HCT116 (cell line): ENCODE results near the gene RAB41. TPM values are rescaled to one million over a fixed set of nuclear protein-coding genes. Genes with fewer than 3 reads are reported as not detected.
A peak's percentile ranks its signal among the peaks of the same experiment; 100 is the strongest.

Experiments used
- ATAC-seq: fragments of 200-7000 bp; cut with Tn5 transposase; 2 replicates; pipeline ENCODE4 v1.9.1; 2020; ENCODE audit warnings: mild to moderate bottlenecking, moderate library complexity
- BruUV-seq: library from RNA; stranded (reverse); fragments of 400-500 nt; replicated peaks from 2 replicates; lab custom pipeline; 2021; lab: Mats Ljungman, UMichigan
- CTCF ChIA-PET: fragments of 300-600 bp; sonication (Branson Sonifier 250); formaldehyde crosslinking; loops from one replicate; lab custom pipeline; 2021; ENCODE audit warnings: antibody characterized with exemption; lab: Charles Lee
- POLR2A ChIA-PET: fragments of 300-600, 350-600 bp; sonication (Branson Sonifier 250); formaldehyde crosslinking; loops from one replicate; lab custom pipeline; 2021; ENCODE audit warnings: antibody characterized with exemption; lab: Charles Lee
- RAD21 ChIA-PET, 2 experiments: fragments of 300-600 bp; sonication (Branson Sonifier 250); formaldehyde crosslinking; loops; one replicate each; lab custom pipeline; 2023; ENCODE audit warnings: low total read pairs in 2 of 2; ENCODE audit not compliant: uncharacterized antibody in 2 of 2, unreplicated experiment in 2 of 2, low non-redundant PET in 1 of 2; lab: Charles Lee
- DNase-seq: peaks from one replicate; pipeline ENCODE4 v3.0.0-alpha.2; 2010; ENCODE audit warnings: low read depth, low spot score
- H2AFZ ChIP-seq: fragments of 200-600 bp; shearing (Covaris generic), sonication (generic); 2 replicates; pipeline ENCODE4 v1.6.1; 2017; ENCODE audit warnings: low read depth, mixed run types, mixed read lengths, antibody characterized with exemption, low read length; ENCODE audit not compliant: poor library complexity, severe bottlenecking
- H3K27ac ChIP-seq: 2 replicates; pipeline ENCODE4 v1.5.1; 2012; ENCODE audit warnings: low read depth, low read length
- H3K27me3 ChIP-seq: fragments of 200-600 bp; sonication (generic); 2 replicates; pipeline ENCODE4 v1.6.1; 2016; ENCODE audit warnings: mixed run types, low read length, mixed read lengths; ENCODE audit not compliant: insufficient read depth
- H3K36me3 ChIP-seq, 2 experiments: fragments of 200-500 bp in 1 of 2; fragments of 200-600 bp in 1 of 2; sonication (Bioruptor generic) in 1 of 2; sonication (generic) in 1 of 2; 2 replicates each; pipeline versions ENCODE4 v1.5.1 to v1.6.1; 2014 to 2016; ENCODE audit warnings: low read length in 2 of 2, inconsistent platforms in 1 of 2, mixed read lengths in 1 of 2, mixed run types in 1 of 2; ENCODE audit not compliant: insufficient read depth in 2 of 2, control insufficient read depth in 1 of 2
- H3K4me1 ChIP-seq, 2 experiments: fragments of 200-600 bp in 1 of 2; sonication (generic) in 1 of 2; 2 replicates each; pipeline versions ENCODE4 v1.5.1 to v1.6.1; 2012 to 2017; ENCODE audit warnings: low read length in 2 of 2, inconsistent platforms in 1 of 2, mild to moderate bottlenecking in 1 of 2, mixed read lengths in 1 of 2, mixed run types in 1 of 2, moderate library complexity in 1 of 2; ENCODE audit not compliant: insufficient read depth in 2 of 2, control insufficient read depth in 1 of 2
- H3K4me2 ChIP-seq: fragments of 200-600 bp; sonication (generic); 2 replicates; pipeline ENCODE4 v1.6.1; 2017; ENCODE audit warnings: mixed run types, low read length, mixed read lengths
- H3K4me3 ChIP-seq, 2 experiments: fragments of 200-600 bp in 1 of 2; sonication (generic) in 1 of 2; replicated peaks in 1 of 2; 2 replicates each; pipeline ENCODE4 v1.5.1; 2011 to 2016; ENCODE audit warnings: low read length in 2 of 2, control low read depth in 1 of 2, low read depth in 1 of 2, mild to moderate bottlenecking in 1 of 2, mixed read lengths in 1 of 2, mixed run types in 1 of 2
- H3K79me2 ChIP-seq: fragments of 200-600 bp; sonication (generic); 2 replicates; pipeline ENCODE4 v1.6.1; 2017; ENCODE audit warnings: mild to moderate bottlenecking, mixed run types, low read length, moderate library complexity, mixed read lengths; ENCODE audit not compliant: insufficient read depth
- H3K9ac ChIP-seq: fragments of 200-600 bp; sonication (generic); 2 replicates; pipeline ENCODE4 v1.6.1; 2016; ENCODE audit warnings: low read length, mixed read lengths
- H3K9me2 ChIP-seq: fragments of 200-600 bp; sonication (generic), shearing (Covaris generic); 2 replicates; pipeline ENCODE4 v1.6.1; 2017; ENCODE audit warnings: mixed run types, mild to moderate bottlenecking, moderate library complexity; ENCODE audit not compliant: insufficient read depth
- H3K9me3 ChIP-seq, 2 experiments: fragments of 200-500 bp in 1 of 2; fragments of 200-600 bp in 1 of 2; sonication (Bioruptor generic) in 1 of 2; sonication (generic) in 1 of 2; 2 replicates each; pipeline ENCODE4 v1.6.1; 2014 to 2017; ENCODE audit warnings: low read length in 2 of 2, mixed read lengths in 2 of 2, inconsistent platforms in 1 of 2, low read depth in 1 of 2, mild to moderate bottlenecking in 1 of 2, mixed run types in 1 of 2, moderate library complexity in 1 of 2; ENCODE audit not compliant: control insufficient read depth in 1 of 2, insufficient read depth in 1 of 2
- H4K20me1 ChIP-seq: fragments of 200-600 bp; sonication (generic), shearing (Covaris generic); 2 replicates; pipeline ENCODE4 v1.6.1; 2017; ENCODE audit warnings: mixed run types, mild to moderate bottlenecking, moderate library complexity; ENCODE audit not compliant: insufficient read depth
- ATF3 ChIP-seq: IDR thresholded peaks from 2 replicates; pipeline ENCODE4 v1.6.1; 2012
- CBX3 ChIP-seq: IDR thresholded peaks from 2 replicates; pipeline ENCODE4 v1.6.1; 2012; ENCODE audit warnings: low read depth
- CTCF ChIP-seq, 3 experiments: fragments of 200-600 bp in 1 of 3; sonication (generic) in 1 of 3; IDR thresholded peaks in 2 of 3; conservative IDR thresholded peaks in 1 of 3; 2 replicates each; pipeline ENCODE4 v1.5.1; 2012 to 2017; ENCODE audit warnings: low read depth in 2 of 3, low read length in 2 of 3, antibody characterized with exemption in 1 of 3, borderline replicate concordance in 1 of 3, control low read depth in 1 of 3, mild to moderate bottlenecking in 1 of 3, mixed read lengths in 1 of 3, mixed run types in 1 of 3, moderate library complexity in 1 of 3; ENCODE audit not compliant: insufficient read depth in 1 of 3
- EZH2 ChIP-seq: fragments of 200-600 bp; sonication (generic); IDR thresholded peaks from 2 replicates; pipeline ENCODE4 v1.6.1; 2017; ENCODE audit warnings: antibody characterized with exemption, mixed run types
- EZH2phosphoT487 ChIP-seq: fragments of 200-600 bp; IDR thresholded peaks from 2 replicates; pipeline ENCODE4 v1.6.1; 2018; ENCODE audit warnings: antibody characterized with exemption, borderline replicate concordance
- MAX ChIP-seq: IDR thresholded peaks from 2 replicates; pipeline ENCODE4 v1.6.1; 2012
- POLR2A ChIP-seq: IDR thresholded peaks from 2 replicates; pipeline ENCODE4 v1.7.0; 2011; ENCODE audit warnings: borderline replicate concordance; ENCODE audit not compliant: insufficient read depth, insufficient read length; ENCODE audit errors: extremely low read depth
- POLR2AphosphoS5 ChIP-seq: IDR thresholded peaks from 2 replicates; pipeline ENCODE4 v1.6.1; 2011; ENCODE audit warnings: mild to moderate bottlenecking, low read depth, low read length, moderate library complexity
- RAD21 ChIP-seq: IDR thresholded peaks from 2 replicates; pipeline ENCODE4 v1.6.1; 2012; ENCODE audit warnings: low read depth, mild to moderate bottlenecking
- REST ChIP-seq: IDR thresholded peaks from 2 replicates; pipeline ENCODE4 v1.6.1; 2012; ENCODE audit warnings: low read depth
- SIN3A ChIP-seq: IDR thresholded peaks from 2 replicates; pipeline ENCODE4 v1.6.1; 2012; ENCODE audit warnings: low read depth
- SP1 ChIP-seq: IDR thresholded peaks from 2 replicates; pipeline ENCODE4 v1.6.1; 2012; ENCODE audit warnings: low read depth
- SRF ChIP-seq: IDR thresholded peaks from 2 replicates; pipeline ENCODE4 v1.6.1; 2012; ENCODE audit warnings: low read depth
- TCF7L2 ChIP-seq: IDR thresholded peaks from 2 replicates; pipeline ENCODE4 v1.7.0; 2011; ENCODE audit warnings: borderline replicate concordance, inconsistent platforms; ENCODE audit not compliant: insufficient read depth, insufficient read length; ENCODE audit errors: extremely low read depth
- ZBTB33 ChIP-seq: IDR thresholded peaks from 2 replicates; pipeline ENCODE4 v1.6.1; 2011; ENCODE audit warnings: mild to moderate bottlenecking, low read length, moderate library complexity; ENCODE audit not compliant: insufficient replicate concordance; ENCODE audit errors: extremely low read depth
- ZFX ChIP-seq: fragments of 450-650 bp; IDR thresholded peaks from 2 replicates; pipeline ENCODE4 v1.6.1; 2017
- ZNF274 ChIP-seq: fragments of 200-500 bp; sonication (Bioruptor generic); IDR thresholded peaks from 2 replicates; pipeline ENCODE4 v1.6.1; 2014; ENCODE audit warnings: mild to moderate bottlenecking, low read depth, low read length, inconsistent platforms
- intact Hi-C: fragments of 100-400 bp; cut with micrococcal nuclease; formaldehyde crosslinking; loops from 2 replicates; pipeline ENCODE4 v1.10.0; 2022
- total RNA-seq: library from RNA; stranded (reverse); gene quantifications from one replicate; pipeline ENCODE4 v1.2.1, GENCODE V29; 2021; ENCODE audit not compliant: unreplicated experiment

RAB41 gene
- total RNA-seq, 1 experiment from 2014 or later = not detected

GRCh38 chrX:70253377-70254062 lies 28.5 kb upstream of the RAB41 start (continued):
- no peak for TF ChIP-seq TCF7L2
- no peak for TF ChIP-seq EZH2
- no peak for TF ChIP-seq POLR2AphosphoS5

- intact Hi-C loops = no loop called here
- Histone ChIP-seq H3K27me3 (no peaks in the 10 kb centered on the region), H3K79me2 (no peaks in the 10 kb centered on the region), H3K27ac (peak overlapping the region; percentile 71), H3K9ac (peak overlapping the region; percentile 17; the same call in 1 of the 2 replicates), H2AFZ (peak overlapping the region; percentile 33), H3K9me3 (no peaks in the 10 kb centered on the region), H3K4me3 (peak overlapping the region in 1 of 2 experiments; percentile 13; a peak in 1 of 4 replicates), H3K4me1 (peaks cover 16 to 46% of the 10 kb centered on the region in 2 experiments), H3K36me3 (no peaks in the 10 kb centered on the region), H4K20me1 (no peaks in the 10 kb centered on the region), H3K9me2 (no peaks in the 10 kb centered on the region), H3K4me2 (peak overlapping the region; percentile 66)
- ChIA-PET CTCF (interaction anchor here (1.4 kb wide), 1 partner anchor 9 kb away, joined by 6 read pairs; no protein-coding TSS in a partner anchor), RAD21 (no interaction called here), POLR2A (interaction anchor here (1.0 kb wide), 1 partner anchor 9 kb away, joined by 3 read pairs; no protein-coding TSS in a partner anchor)
- peak; percentile 48 for DNase-seq
- peak; percentile 80 for ATAC-seq
- no TSS peak for BruUV-seq
- TF ChIP-seq EZH2phosphoT487 (no peak), SIN3A (no peak), SRF (no peak), RAD21 (no peak), ZFX (no peak), ZNF274 (no peak), CBX3 (no peak), POLR2A (no peak), MAX (no peak), ATF3 (no peak), EZH2 (no peak), ZBTB33 (no peak), POLR2AphosphoS5 (no peak), CTCF (IDR thresholded peaks at IDR 0.05 in 2 of 3, conservative IDR thresholded peaks at IDR 0.05 in 1 of 3; ENCODE audit: borderline replicate concordance in 1 of 3, insufficient read depth in 1 of 3, low read depth in 2 of 3, low read length in 2 of 3) (no peak), SP1 (peak; percentile 40), REST (no peak)
Measured at GRCh38 chrX:70254063-70254400, 27.9 kb upstream of the RAB41 start.
